Measurements from ENCODE around the gene ESPN. TPM values are rescaled to one million over a fixed set of nuclear protein-coding genes. Genes with fewer than 3 reads are reported as not detected.
A peak's percentile ranks its signal among the peaks of the same experiment; 100 is the strongest.

Gene ESPN
- total RNA-seq, 1 experiment from 2014 or later = 8.5 TPM

- no peak for ATAC-seq
Measured at GRCh38 chr1:6414881-6415626, 9.5 kb upstream of the ESPN start.

GRCh38 chr1:6416295-6416656, 8.3 kb upstream of the ESPN start:
- H3K27me3 ChIP-seq (ENCODE audit: control insufficient read depth, insufficient read depth, low read length) = no peaks in the 10 kb centered on the region
- no peaks in the 10 kb centered on the region; the same call in 1 of the 2 replicates for H3K36me3 ChIP-seq (ENCODE audit: control insufficient read depth, insufficient read depth, low read length)
- H3K9me3 ChIP-seq (ENCODE audit: control insufficient read depth, insufficient read depth, low read depth, low read length) = no peaks in the 10 kb centered on the region
- H3K4me3 ChIP-seq (ENCODE audit: low read depth in 2 of 2, low read length in 2 of 2) = no peak overlapping the region
- no peak overlapping the region for H3K27ac ChIP-seq (ENCODE audit: low read length)
- intact Hi-C loops (cut with micrococcal nuclease; ENCODE audit: unreplicated experiment) = no loop called here
- ATAC-seq (no peak), DNase-seq (ENCODE audit: low read depth, low spot score) (no peak)
- BruUV-seq (replicated peaks) = TSS peak; percentile 65
- in situ Hi-C loops (cut with HindIII; ENCODE audit: low pct_unique_long_range_greater_than_20kb, low sequenced_read_pairs) = no loop called here
- ChIA-PET POLR2A (no interaction called here), CTCF (interaction anchor here (0.6 to 0.7 kb wide), 2 partner anchors 22 to 24 kb away, joined by 4 read pairs; no protein-coding TSS in a partner anchor)
- peaks cover 17% of the 10 kb centered on the region for H3K4me1 ChIP-seq (ENCODE audit: control insufficient read depth, insufficient read depth, low read length)
- TF ChIP-seq POLR2AphosphoS5 (IDR thresholded peaks at IDR 0.05; ENCODE audit: low read depth, low read length) (no peak), CTCF (IDR thresholded peaks at IDR 0.05) (no peak), TCF7L2 (IDR thresholded peaks at IDR 0.05; ENCODE audit: low read depth, low read length) (no peak), REST (IDR thresholded peaks at IDR 0.05; ENCODE audit: insufficient read depth in 1 of 2, low read depth in 2 of 2, low read length in 1 of 2) (no peak)

More at GRCh38 chr1:6414881-6415626, 9.5 kb upstream of the ESPN start:
- ChIA-PET POLR2A (interaction anchor here (0.6 kb wide), 1 partner anchor 75 kb away, joined by 6 read pairs; no protein-coding TSS in a partner anchor), CTCF (interaction anchor here (0.6 to 1.4 kb wide), 5 partner anchors 8 to 285 kb away, joined by 3 to 6 read pairs (median 3); no protein-coding TSS in a partner anchor)
- TF ChIP-seq CTCF (IDR thresholded peaks at IDR 0.05) = no peak
- no peak for TF ChIP-seq POLR2AphosphoS5 (IDR thresholded peaks at IDR 0.05; ENCODE audit: low read depth, low read length)
- TF ChIP-seq REST (IDR thresholded peaks at IDR 0.05; ENCODE audit: insufficient read depth in 1 of 2, low read depth in 2 of 2, low read length in 1 of 2) = no peak
- TF ChIP-seq SIN3A (IDR thresholded peaks at IDR 0.05; ENCODE audit: borderline replicate concordance, insufficient read depth, low read depth, low read length) = no peak
- TF ChIP-seq TCF7L2 (IDR thresholded peaks at IDR 0.05; ENCODE audit: low read depth, low read length) = no peak
- Histone ChIP-seq H3K4me3 (ENCODE audit: low read depth in 2 of 2, low read length in 2 of 2) (peak overlapping the region in 1 of 2 experiments; percentile 28; a peak in 1 of 4 replicates), H3K27me3 (ENCODE audit: control insufficient read depth, insufficient read depth, low read length) (no peaks in the 10 kb centered on the region), H3K36me3 (ENCODE audit: control insufficient read depth, insufficient read depth, low read length) (no peaks in the 10 kb centered on the region; the same call in 1 of the 2 replicates), H3K4me1 (ENCODE audit: control insufficient read depth, insufficient read depth, low read length) (peaks cover 17% of the 10 kb centered on the region), H3K9me3 (ENCODE audit: control insufficient read depth, insufficient read depth, low read depth, low read length) (no peaks in the 10 kb centered on the region), H3K27ac (ENCODE audit: low read length) (no peak overlapping the region)
- no TSS peak for BruUV-seq (replicated peaks)
- in situ Hi-C loops (cut with HindIII; ENCODE audit: low pct_unique_long_range_greater_than_20kb, low sequenced_read_pairs) = no loop called here
- DNase-seq (ENCODE audit: low read depth, low spot score) = no peak
- intact Hi-C loops (cut with micrococcal nuclease; ENCODE audit: unreplicated experiment) = loop anchor here (5.0 kb wide), 1 partner anchor 168 kb away; no protein-coding TSS in a partner anchor

Measured in Panc1 (cell line).